Mucosa of descending colon (tissue), 3 donors: Measurements from ENCODE around the gene ADAM12. TPM values are rescaled to one million over a fixed set of nuclear protein-coding genes. Genes with fewer than 3 reads are reported as not detected.
"Not testable (repeated sequence)": the region's sequence is repeated elsewhere in the genome, so short reads cannot be mapped to it uniquely, and the experiment has no call there.

Experiments used
- ATAC-seq: fragments of 200-7000 bp; cut with Tn5 transposase; one replicate; pipeline ENCODE4 v1.9.1; 2020; ENCODE audit warnings: mild to moderate bottlenecking, moderate library complexity
- DNase-seq, 3 donors: peaks; one replicate each; pipeline ENCODE4 v3.0.0-alpha.2; 2020
- H3K36me3 ChIP-seq: fragments of 200-600 bp; one replicate; pipeline ENCODE4 v1.8.0; 2021; ENCODE audit warnings: low read depth, mild to moderate bottlenecking
- H3K4me1 ChIP-seq: fragments of 200-600 bp; one replicate; pipeline ENCODE4 v1.8.0; 2021; ENCODE audit warnings: low read depth, mild to moderate bottlenecking
- H3K4me3 ChIP-seq: fragments of 200-600 bp; one replicate; pipeline ENCODE4 v1.8.0; 2021; ENCODE audit warnings: mild to moderate bottlenecking
- H3K9me3 ChIP-seq: fragments of 200-600 bp; one replicate; pipeline ENCODE4 v1.8.0; 2021; ENCODE audit warnings: mild to moderate bottlenecking
- CTCF ChIP-seq: fragments of 200-600 bp; IDR thresholded peaks from one replicate; pipeline ENCODE4 v1.8.0; 2022; ENCODE audit warnings: antibody characterized with exemption, mild to moderate bottlenecking
- intact Hi-C, 2 donors: fragments of 100-400 bp; cut with DNase I in 1 of 2; cut with micrococcal nuclease in 1 of 2; formaldehyde crosslinking; loops; one replicate each; pipeline versions ENCODE4 v1.11.0 to v1.11.1; 2022; cut with DNase I, micrococcal nuclease
- total RNA-seq, 3 donors: library from RNA; stranded (reverse); fragmentation: NEBNext Ultra II Directional in 2 of 3; extraction: Animal tissue kit (Norgen Biotek cat#: 25700) in 2 of 3; gene quantifications; one replicate each; pipeline versions ENCODE4 v1.2.1 to v1.2.4, GENCODE V29; 2021 to 2023
- donor health status: DM: no; HTN: no; CAD: no; lungs with moderate emphysema.
- donor health status: DM: no; HTN: no; CAD: no.
- donor health status: DM: no; HTN: yes; CAD: no.

The ADAM12 gene
- total RNA-seq, 3 donors from 2014 or later, result 0.20 to 0.89 (median 0.66) TPM

GRCh38 chr10:126185676-126186447 lies 202.4 kb downstream of the ADAM12 start:
- intact Hi-C loops, result no loop called here
- ATAC-seq (no peak), DNase-seq (no peak)
- H3K4me1 ChIP-seq, result no peaks in the 10 kb centered on the region
- TF ChIP-seq CTCF, result no peak
- H3K36me3 ChIP-seq, result no peaks in the 10 kb centered on the region
- no peak overlapping the region for H3K4me3 ChIP-seq
- no peaks in the 10 kb centered on the region for H3K9me3 ChIP-seq

GRCh38 chr10:126181626-126182025 lies 206.7 kb downstream of the ADAM12 start:
- DNase-seq (no peak), ATAC-seq (no peak)
- TF ChIP-seq CTCF, result no peak
- intact Hi-C loops, result no loop called here
- Histone ChIP-seq H3K4me3 (no peak overlapping the region), H3K4me1 (no peaks in the 10 kb centered on the region), H3K36me3 (no peaks in the 10 kb centered on the region), H3K9me3 (no peaks in the 10 kb centered on the region)

- no peaks in the 10 kb centered on the region for H3K9me3 ChIP-seq
- DNase-seq, result no peak
- intact Hi-C loops, result no loop called here
- no peaks in the 10 kb centered on the region for H3K4me1 ChIP-seq
- no peaks in the 10 kb centered on the region for H3K36me3 ChIP-seq
- no peak for ATAC-seq
- TF ChIP-seq CTCF, result no peak
- no peak overlapping the region for H3K4me3 ChIP-seq
Observed at GRCh38 chr10:126179637-126180036, 208.6 kb downstream of the ADAM12 start.

GRCh38 chr10:126177417-126178030 lies 210.8 kb downstream of the ADAM12 start:
- Histone ChIP-seq H3K4me3 (no peak overlapping the region), H3K4me1 (no peaks in the 10 kb centered on the region), H3K36me3 (no peaks in the 10 kb centered on the region), H3K9me3 (no peaks in the 10 kb centered on the region)
- ATAC-seq, result no peak
- no peak for TF ChIP-seq CTCF
- intact Hi-C loops, result no loop called here
- no peak for DNase-seq

GRCh38 chr10:126175641-126176262 lies 212.5 kb downstream of the ADAM12 start:
- Histone ChIP-seq H3K9me3 (no peaks in the 10 kb centered on the region), H3K36me3 (no peaks in the 10 kb centered on the region), H3K4me1 (no peaks in the 10 kb centered on the region), H3K4me3 (no peak overlapping the region)
- intact Hi-C loops, result no loop called here
- ATAC-seq (no peak), DNase-seq (no peak)
- TF ChIP-seq CTCF, result no peak

- H3K4me3 ChIP-seq, H3K4me1 ChIP-seq, H3K9me3 ChIP-seq, intact Hi-C loops, DNase-seq, H3K36me3 ChIP-seq, ATAC-seq: not testable (repeated sequence)
Observed at GRCh38 chr10:126172755-126173154, 215.5 kb downstream of the ADAM12 start.
